22Rv1 (cell line): Measurements from ENCODE around the gene LYRM1.

Experiments used
- H3K27ac ChIP-seq: fragments of 450-650 bp; 2 replicates; pipeline ENCODE4 v1.5.1; 2017
- ZFX ChIP-seq: fragments of 450-650 bp; IDR thresholded peaks from 2 replicates; pipeline ENCODE4 v1.6.1; 2017; ENCODE audit warnings: antibody characterized with exemption, borderline replicate concordance
- TF ChIP-seq, protein P1 (sequence below): fragments of 450-650 bp; IDR thresholded peaks from 2 replicates; pipeline ENCODE4 v1.5.1; 2017; ENCODE audit warnings: mild to moderate bottlenecking

LYRM1 gene

DNA sequence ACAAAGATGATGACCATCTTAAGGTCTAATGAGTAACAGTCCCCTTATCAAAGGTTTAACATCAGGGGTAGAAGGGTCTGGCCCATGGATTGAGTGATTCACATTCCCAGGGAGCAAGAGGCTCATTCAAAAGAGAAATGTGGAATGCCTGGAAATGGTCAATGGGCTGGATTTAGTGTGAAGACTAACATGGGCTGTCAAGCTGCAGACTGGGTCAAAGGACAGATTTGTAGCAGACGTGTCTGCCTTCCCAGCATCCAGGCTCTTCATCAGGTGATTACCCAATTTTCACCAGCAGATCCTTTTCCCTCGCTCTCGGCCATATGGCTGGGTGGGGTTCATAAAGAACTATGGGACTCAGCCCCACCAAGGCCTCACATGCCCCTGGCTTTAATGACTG lies 27.2 kb upstream of the LYRM1 start:
- TF ChIP-seq ZFX: no peak
- TF ChIP-seq, protein P1, sequence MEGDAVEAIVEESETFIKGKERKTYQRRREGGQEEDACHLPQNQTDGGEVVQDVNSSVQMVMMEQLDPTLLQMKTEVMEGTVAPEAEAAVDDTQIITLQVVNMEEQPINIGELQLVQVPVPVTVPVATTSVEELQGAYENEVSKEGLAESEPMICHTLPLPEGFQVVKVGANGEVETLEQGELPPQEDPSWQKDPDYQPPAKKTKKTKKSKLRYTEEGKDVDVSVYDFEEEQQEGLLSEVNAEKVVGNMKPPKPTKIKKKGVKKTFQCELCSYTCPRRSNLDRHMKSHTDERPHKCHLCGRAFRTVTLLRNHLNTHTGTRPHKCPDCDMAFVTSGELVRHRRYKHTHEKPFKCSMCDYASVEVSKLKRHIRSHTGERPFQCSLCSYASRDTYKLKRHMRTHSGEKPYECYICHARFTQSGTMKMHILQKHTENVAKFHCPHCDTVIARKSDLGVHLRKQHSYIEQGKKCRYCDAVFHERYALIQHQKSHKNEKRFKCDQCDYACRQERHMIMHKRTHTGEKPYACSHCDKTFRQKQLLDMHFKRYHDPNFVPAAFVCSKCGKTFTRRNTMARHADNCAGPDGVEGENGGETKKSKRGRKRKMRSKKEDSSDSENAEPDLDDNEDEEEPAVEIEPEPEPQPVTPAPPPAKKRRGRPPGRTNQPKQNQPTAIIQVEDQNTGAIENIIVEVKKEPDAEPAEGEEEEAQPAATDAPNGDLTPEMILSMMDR: no peak
- no peak overlapping the region for H3K27ac ChIP-seq

DNA sequence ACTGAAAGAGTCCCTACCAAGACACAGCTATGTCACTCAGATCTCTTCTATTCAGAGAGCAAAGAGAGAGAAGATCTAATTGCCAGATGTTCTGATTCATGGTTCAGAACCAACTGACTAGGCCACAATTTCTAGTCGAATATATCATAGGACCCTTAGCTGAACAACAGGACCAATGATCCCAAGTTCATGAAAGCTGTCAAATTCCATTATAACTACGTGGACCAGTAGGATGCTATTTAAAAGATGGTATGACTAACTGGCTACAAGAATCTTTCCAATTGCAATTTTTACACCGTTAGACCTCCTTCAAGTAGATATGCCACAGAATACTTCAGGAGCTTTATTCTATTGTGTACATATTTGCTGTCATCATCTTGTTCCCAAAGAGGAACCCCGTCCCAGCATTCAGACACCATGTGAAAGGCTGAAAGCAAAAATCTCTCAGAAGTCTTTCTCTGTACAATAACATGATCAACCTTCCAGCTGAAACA lies 26.4 kb upstream of the LYRM1 start:
- no peak overlapping the region for H3K27ac ChIP-seq
- TF ChIP-seq, protein P1: no peak
- no peak for TF ChIP-seq ZFX

DNA sequence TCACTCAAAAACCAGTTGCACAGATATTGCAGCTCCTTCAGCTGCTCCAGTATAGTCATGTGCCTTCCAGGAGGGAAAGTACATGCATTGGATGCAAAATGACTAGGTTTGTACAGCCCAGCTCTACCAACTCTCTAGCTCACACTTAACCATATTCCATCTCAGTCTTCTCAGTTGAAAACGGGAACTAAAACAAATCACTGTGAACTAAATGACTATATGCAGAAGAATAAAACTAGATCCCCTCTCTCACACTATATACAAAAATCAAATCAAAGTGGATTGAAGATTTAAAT lies 25.3 kb upstream of the LYRM1 start:
- H3K27ac ChIP-seq: no peak overlapping the region
- TF ChIP-seq, protein P1: no peak
- no peak for TF ChIP-seq ZFX

DNA sequence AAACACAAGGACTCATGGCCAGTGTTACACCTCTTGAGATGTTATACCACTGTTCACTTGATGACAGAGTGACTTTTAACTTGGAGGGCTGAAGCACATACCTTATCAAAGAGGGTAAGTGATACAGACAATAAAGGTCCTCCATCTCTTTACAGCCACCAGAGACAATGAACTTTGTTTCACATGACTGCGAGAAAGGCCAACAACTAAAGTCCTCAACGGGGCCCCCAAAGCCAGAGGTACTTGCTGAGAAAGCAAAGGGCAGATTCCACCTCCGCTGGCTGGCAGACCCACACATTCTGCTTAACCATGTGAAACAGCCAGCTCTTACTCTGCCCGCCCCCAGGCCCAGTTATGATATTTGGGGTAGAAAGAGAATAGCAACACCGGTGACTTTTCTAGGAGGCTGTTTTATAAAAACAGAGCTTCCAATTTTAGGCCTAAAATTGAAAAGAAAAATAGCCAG lies 21.9 kb upstream of the LYRM1 start:
- no peak overlapping the region for H3K27ac ChIP-seq
- TF ChIP-seq, protein P1: no peak
- TF ChIP-seq ZFX: no peak

DNA sequence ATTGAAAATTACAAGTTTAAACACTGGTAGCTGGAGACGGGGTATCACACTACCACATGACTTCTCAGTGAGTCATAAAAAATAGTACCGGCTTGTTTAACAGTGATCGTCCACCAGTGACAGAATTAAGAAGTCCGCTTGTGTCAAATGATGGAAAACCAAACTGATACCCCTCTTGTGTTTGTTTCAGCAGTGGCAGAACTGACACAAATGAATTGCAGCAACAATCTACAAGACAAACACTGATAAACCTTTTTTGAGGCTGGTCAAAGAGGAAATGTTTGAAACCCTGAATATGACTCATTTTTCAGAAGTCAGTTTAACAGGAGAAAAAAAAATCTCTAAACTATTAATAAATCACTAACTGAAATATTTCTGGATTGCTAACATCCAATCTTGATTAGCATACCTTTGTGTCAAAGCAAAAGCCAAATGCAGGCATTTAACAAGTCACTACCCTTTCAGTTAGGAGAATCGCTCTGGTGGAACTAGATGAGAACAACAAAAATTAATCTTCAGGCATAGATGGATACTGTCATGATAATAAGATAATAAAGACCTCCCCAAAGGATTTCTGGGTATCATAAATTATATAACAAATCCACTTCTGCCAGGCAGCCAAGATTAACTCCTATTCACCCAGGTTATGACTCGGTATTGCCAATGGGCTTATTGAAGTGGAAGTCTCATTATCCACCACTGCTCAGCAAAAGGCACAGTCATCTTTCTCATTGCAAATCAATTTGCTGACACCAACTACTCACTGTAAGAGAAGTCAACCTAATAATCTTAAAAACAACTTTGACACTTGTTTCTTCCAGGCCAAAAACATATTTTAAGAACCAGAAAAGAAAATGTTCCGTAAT lies 21.2 kb upstream of the LYRM1 start:
- no peak overlapping the region for H3K27ac ChIP-seq
- no peak for TF ChIP-seq ZFX
- TF ChIP-seq, protein P1: no peak

DNA sequence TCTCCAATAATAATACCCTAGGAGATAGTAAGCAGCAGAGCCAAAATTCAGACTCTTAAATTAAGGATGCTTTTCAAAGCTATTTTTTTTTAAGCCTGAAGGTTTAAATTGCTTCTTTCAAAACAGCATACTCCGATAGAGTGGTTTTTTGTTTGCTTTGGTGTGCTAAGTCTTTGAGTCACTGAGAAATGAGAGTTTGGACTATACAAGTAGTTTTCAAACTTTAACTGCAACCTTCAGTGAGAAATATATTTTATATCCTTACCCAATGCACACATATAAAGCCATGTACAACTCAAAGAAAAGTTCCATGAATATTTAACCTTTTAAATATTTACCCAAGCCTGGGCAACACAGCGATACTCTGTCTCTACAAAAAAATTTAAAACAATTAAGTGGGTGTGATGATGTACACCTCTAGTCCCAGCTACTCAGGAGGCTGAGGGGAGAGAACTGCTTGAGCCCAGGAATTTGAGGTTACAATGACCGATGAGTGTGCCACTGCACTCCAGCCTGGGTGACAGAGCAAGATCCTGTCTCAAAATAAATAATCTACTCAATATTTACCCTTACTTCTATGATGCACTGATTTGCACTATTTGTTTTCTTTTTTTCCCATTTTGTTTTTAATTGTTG lies 19.6 kb upstream of the LYRM1 start:
- H3K27ac ChIP-seq: no peak overlapping the region
- TF ChIP-seq, protein P1: no peak
- TF ChIP-seq ZFX: no peak

DNA sequence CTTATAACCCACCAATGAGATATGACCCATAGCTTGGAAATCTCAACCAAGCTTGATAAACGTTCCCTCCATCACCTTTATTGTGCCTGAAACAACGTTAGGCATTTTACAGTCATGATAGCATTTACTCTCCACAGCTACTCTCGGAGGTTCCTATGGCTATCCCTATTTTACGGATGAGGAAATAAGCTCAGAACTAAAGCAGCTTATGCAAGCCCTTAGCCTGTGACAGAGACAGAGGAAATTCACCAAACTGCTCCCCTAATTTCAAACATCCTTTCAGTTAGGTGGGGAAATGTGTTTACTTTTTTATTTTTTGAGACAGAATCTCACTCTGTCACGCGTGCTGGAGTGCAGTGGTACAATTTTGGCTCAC lies 19.1 kb upstream of the LYRM1 start:
- TF ChIP-seq, protein P1: no peak
- TF ChIP-seq ZFX: no peak
- no peak overlapping the region for H3K27ac ChIP-seq
